ENCODE measurements around the gene MACROH2A2.
"Not testable (repeated sequence)": the region's sequence is repeated elsewhere in the genome, so short reads cannot be mapped to it uniquely, and the experiment has no call there.

Gene MACROH2A2

DNA sequence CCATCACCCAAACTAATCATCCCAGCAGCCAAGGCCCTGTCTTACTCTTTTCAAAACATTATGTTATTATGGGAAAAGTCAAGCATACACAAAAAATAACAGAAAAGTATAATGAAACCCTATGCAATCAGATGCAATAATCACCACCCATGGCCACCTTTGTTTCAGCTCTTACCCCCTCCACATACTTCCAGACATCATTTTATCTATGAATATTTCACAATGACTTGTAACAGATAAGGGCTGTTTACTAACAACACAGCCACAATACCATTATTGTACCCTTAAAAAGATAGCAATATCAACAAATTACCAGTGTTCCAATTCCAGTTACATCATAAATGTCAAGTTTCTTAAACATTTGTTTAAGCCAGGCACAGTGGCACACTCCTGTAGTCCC lies 44.8 kb downstream of the MACROH2A2 start:
- in situ Hi-C loops (cut with HindIII; ENCODE audit: low sequenced_read_pairs): no loop called here

GRCh38 chr10:70098271-70098670 lies 45.6 kb downstream of the MACROH2A2 start:
- in situ Hi-C loops (cut with HindIII; ENCODE audit: low sequenced_read_pairs): no loop called here

- in situ Hi-C loops (cut with HindIII; ENCODE audit: low sequenced_read_pairs): not testable (repeated sequence)
Measured at GRCh38 chr10:70101068-70101562, 48.5 kb downstream of the MACROH2A2 start.

DNA sequence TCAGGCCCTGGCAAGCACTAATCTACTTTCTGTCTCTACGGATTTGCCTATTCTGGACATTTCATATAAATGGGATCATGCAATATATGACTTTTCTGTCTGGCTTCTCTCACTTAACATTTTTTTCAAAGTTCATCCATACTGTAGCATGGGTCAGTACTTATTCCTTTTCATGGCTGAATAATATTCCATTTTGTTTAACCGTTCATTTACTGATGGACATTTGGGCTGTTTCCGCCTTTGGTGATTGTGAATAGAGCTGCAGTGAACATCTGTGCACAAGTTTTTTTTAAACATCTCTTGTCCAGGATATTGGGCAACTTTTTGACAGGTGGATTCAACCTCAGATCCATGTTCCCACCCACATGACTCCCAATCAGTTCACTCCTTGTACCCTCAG lies 49.0 kb downstream of the MACROH2A2 start:
- in situ Hi-C loops (cut with HindIII; ENCODE audit: low sequenced_read_pairs): no loop called here

- in situ Hi-C loops (cut with HindIII; ENCODE audit: low sequenced_read_pairs): no loop called here
Measured at GRCh38 chr10:70106958-70107791, 54.5 kb downstream of the MACROH2A2 start.

DNA sequence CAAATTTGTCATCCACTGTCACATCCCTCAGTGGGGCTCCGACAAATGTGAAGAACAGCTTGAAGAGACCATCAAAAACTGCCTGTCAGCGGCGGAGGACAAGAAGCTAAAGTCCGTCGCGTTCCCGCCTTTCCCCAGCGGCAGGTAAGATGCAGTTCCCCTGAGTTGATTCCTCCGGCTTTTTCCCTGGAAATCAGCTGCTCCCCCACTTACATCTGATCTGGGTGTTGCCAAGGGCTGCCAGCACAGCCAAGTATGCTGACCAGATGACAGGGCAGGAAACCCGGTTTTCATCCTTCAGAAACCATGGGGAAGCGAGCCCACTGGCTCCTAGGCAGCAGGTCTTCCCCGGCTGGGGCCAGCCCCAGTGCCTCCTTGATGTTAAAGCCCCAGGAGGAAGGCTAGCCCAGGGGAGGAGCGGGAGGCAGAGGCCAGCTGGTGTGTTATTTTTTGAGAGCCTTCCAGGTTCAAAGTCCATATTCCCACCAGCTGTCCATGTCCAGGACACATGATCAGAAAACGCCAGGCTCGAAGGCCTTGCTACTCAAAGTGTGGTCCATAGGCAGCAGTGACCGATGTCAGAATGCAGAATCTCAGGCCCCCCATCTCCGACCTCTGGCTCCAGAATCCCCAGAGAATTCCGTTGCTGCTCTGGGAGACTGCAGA lies 56.6 kb downstream of the MACROH2A2 start:
- in situ Hi-C loops (cut with HindIII; ENCODE audit: low sequenced_read_pairs): no loop called here

DNA sequence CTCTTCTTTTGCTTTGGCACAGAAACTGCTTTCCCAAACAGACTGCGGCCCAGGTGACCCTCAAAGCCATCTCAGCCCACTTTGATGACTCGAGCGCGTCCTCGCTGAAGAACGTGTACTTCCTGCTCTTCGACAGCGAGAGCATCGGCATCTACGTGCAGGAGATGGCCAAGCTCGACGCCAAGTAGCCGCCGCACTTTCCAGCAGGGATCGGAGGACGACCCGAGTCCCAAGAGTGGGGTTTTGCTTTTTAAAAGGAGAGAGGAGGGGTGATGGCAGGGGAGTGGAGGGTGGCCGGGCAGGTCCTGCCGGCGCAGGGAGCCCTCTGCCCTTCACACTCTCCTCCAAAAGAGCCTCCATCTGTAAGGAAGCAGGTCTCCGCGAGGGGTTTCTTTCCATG lies 58.9 kb downstream of the MACROH2A2 start:
- in situ Hi-C loops (cut with HindIII; ENCODE audit: low sequenced_read_pairs): no loop called here

- in situ Hi-C loops (cut with HindIII; ENCODE audit: low sequenced_read_pairs): no loop called here
Measured at GRCh38 chr10:70112071-70112470, 59.4 kb downstream of the MACROH2A2 start.

DNA sequence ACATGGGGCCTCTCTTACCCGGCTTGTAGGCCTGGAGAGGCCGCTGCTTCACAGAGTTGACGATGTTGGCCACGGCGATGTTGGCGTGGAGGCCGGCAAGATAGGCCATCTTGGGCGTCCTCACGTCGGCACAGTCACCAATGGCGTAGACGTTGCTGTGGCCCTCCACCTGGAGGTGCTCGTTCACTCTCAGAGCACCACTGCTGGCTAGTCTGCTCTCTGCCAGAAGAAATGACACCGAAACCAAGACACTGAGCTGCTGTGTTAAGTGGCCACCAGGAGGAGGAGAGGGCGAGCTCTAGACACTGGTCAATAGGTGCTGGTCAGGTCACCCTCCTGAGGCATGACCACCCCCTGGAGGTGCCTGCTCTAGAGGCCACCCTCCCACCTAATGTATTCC lies 62.3 kb downstream of the MACROH2A2 start:
- in situ Hi-C loops (cut with HindIII; ENCODE audit: low sequenced_read_pairs): no loop called here

- in situ Hi-C loops (cut with HindIII; ENCODE audit: low sequenced_read_pairs): no loop called here
Measured at GRCh38 chr10:70115948-70116682, 63.5 kb downstream of the MACROH2A2 start.

DNA sequence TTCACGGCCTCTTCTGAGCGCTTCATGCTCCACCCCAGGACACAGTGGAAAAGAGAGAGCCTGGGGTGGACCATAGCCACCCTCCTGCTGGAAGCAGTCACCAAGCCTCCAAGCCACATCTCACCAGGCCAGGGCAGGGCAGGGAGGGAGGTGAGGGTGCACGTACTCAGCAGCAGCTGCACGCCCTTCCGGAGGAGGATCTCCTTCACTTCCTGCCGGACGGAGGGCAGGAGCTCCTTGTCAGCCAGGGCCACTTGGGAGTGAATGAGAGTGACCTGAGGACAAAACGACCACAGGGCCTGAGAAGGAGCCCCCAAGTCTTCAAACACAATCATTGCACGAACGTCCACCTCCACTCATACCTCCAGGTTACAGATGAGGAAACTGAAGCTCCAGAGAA lies 65.0 kb downstream of the MACROH2A2 start:
- in situ Hi-C loops (cut with HindIII; ENCODE audit: low sequenced_read_pairs): no loop called here

GRCh38 chr10:70118196-70118595 lies 65.5 kb downstream of the MACROH2A2 start:
- in situ Hi-C loops (cut with HindIII; ENCODE audit: low sequenced_read_pairs): no loop called here

DNA sequence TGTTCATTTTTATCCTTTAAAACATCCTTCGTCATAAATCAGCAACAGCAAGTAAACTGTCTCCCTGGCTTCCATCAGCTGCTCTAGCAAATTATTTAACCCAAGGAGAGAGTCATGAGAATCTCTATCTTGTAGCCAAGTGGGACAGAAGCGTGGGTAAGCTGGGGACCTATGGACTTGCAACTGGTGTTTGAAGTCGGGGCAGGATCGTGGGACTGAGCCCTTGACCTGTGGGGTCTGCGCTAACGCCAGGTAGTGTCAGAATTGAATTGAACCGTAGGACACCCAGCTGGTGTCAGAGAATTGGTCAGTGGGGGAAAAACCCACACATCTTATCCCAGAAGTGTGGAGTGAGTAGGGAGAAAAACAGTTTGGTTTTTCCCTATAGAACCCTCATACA lies 66.6 kb downstream of the MACROH2A2 start:
- in situ Hi-C loops (cut with HindIII; ENCODE audit: low sequenced_read_pairs): no loop called here

DNA sequence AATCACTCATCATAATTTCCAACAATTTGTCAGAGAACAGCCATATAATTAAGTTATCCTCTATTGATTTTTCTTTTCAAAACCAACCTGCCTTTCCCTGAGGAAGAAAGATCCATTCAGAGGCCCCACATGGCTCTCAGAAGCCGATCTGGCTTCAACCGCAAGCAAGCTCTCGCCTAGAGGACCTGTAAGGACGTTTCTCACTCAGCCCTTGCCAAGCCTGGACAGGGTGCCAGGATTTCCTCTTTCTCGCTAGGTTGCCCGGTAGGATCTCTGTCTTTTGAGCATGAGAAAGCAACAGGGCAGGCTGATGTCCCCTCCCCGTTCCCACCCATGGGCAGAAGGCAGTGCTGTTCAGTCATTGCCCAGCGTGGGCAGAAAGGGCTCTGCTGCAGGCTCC lies 67.0 kb downstream of the MACROH2A2 start:
- in situ Hi-C loops (cut with HindIII; ENCODE audit: low sequenced_read_pairs): no loop called here

GRCh38 chr10:70120417-70120816 lies 67.8 kb downstream of the MACROH2A2 start:
- in situ Hi-C loops (cut with HindIII; ENCODE audit: low sequenced_read_pairs): no loop called here

DNA sequence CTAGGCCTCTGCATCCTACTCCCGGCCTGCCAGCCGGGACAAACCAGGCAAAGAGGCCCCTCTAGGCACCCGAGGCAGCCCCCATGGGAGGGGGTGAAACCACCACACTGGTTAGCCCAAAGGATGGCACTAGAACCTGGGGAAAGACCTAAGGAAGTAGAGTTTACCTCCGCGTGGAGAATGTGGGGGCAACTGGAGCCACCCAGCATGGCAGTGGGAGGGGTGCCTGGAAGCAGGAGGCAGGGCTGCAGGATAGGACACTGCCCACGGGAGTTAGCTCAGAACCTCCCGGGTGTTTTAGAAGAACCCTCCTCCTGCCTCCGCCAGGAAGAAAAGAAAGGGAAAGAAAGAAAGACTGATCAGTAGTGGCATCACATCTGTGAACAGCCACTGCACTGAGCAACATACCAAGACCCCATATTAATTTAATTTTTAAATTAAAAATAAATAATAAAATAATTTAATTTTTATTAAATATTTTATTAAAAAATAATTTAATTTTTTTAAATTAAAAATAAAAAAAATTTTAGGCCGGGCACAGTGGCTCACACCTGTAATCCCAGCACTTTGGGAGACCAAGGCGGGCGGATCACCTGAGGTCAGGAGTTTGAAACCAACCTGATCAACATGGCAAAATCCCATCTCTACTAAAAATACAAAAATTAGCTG lies 68.8 kb downstream of the MACROH2A2 start:
- in situ Hi-C loops (cut with HindIII; ENCODE audit: low sequenced_read_pairs): no loop called here

- in situ Hi-C loops (cut with HindIII; ENCODE audit: low sequenced_read_pairs): no loop called here
Measured at GRCh38 chr10:70122742-70123141, 70.1 kb downstream of the MACROH2A2 start.

GRCh38 chr10:70123166-70123565 lies 70.5 kb downstream of the MACROH2A2 start:
- in situ Hi-C loops (cut with HindIII; ENCODE audit: low sequenced_read_pairs): not testable (repeated sequence)

DNA sequence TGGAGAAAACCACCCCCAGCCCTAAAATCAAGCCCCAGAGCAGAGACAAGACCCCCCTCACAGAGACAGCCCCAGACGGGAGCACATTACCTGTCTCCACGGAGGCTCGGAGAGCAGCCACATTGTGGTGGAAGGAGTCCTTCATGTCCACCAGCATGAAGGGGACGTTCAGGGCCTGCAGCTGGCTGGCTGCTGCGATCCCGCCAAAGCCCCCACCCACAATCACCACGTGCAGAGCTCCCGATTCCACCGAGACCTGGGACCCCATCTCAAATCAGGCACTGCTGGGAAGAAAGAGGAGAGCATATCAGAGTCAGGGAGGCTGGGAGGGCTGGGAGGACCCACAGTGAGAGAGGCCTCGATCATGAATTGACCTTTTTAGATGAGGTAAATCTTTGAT lies 71.2 kb downstream of the MACROH2A2 start:
- in situ Hi-C loops (cut with HindIII; ENCODE audit: low sequenced_read_pairs): no loop called here

DNA sequence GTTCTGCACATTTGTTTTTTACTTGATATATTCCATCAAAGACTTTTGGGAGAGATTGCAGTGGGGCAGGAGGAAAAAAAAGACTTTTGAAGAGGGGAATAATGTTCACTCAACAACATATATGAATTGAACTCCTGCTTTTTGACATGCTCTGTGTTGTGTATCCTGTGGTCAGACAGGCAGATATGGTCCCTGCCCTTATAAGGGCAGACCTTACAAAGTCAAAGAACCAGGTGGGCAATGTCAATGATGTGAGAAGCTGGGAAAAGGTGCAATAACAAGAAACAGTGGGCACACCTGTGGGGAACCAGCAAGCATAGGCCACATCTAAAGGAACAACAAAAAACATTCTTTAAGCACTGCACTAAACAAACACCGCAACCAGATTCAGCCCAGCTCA lies 71.8 kb downstream of the MACROH2A2 start:
- in situ Hi-C loops (cut with HindIII; ENCODE audit: low sequenced_read_pairs): no loop called here

DNA sequence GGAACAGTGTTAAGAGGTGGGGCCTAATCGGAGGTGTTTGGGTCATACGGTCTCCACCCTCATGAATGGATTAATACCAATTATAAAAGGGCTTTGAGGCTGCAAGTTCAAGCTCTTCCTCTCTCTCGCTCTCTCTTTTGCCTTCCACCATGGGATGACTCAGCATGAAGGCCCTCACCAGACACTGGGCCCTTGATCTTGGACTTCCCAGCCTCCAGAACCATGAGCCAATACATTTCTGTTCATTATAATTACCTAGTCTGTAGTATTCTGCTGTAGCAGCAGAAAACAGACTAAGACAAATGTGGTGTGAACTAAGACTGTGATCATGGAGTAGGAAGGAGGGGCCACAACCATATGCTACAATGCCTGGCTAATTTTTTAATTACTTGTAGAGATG lies 72.3 kb downstream of the MACROH2A2 start:
- in situ Hi-C loops (cut with HindIII; ENCODE audit: low sequenced_read_pairs): no loop called here

Measured in DLD1 (cell line).